ENCODE measurements around the gene ITPA.

Gene ITPA

DNA sequence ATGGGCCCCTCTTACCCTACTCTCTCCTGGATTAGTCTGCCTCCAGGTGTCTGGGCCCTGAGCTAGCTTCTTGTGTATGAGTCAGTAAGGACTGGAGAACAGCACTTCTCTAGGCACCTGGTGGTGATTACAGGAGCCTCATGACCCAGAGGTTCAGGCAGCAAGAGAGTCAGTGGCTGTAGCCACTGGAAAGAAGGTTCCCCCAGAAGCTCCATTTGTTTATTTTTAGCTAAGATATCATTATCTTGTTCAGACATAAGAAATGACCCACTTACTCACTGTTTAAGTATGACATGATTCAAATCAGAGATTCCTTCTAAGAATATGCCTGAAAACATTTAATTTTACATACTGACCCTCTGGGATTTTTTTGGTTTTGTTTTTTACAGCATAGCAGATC, 53.3 kb downstream of the ITPA start:
- no peaks in the 10 kb centered on the region for H3K79me2 ChIP-seq (ENCODE audit: insufficient read depth, low read depth)
- H3K36me3 ChIP-seq (ENCODE audit: insufficient read depth): no peaks in the 10 kb centered on the region
- H3K9ac ChIP-seq: no peak overlapping the region
- H3K4me3 ChIP-seq (IDR thresholded peaks at IDR 0.05; ENCODE audit: insufficient read depth, low read depth, low read length): no peak overlapping the region
- H3K4me2 ChIP-seq: no peak overlapping the region
- H4K20me1 ChIP-seq (ENCODE audit: insufficient read depth): no peaks in the 10 kb centered on the region
- H2AFZ ChIP-seq (ENCODE audit: low read depth): no peak overlapping the region
- TF ChIP-seq, protein P1, sequence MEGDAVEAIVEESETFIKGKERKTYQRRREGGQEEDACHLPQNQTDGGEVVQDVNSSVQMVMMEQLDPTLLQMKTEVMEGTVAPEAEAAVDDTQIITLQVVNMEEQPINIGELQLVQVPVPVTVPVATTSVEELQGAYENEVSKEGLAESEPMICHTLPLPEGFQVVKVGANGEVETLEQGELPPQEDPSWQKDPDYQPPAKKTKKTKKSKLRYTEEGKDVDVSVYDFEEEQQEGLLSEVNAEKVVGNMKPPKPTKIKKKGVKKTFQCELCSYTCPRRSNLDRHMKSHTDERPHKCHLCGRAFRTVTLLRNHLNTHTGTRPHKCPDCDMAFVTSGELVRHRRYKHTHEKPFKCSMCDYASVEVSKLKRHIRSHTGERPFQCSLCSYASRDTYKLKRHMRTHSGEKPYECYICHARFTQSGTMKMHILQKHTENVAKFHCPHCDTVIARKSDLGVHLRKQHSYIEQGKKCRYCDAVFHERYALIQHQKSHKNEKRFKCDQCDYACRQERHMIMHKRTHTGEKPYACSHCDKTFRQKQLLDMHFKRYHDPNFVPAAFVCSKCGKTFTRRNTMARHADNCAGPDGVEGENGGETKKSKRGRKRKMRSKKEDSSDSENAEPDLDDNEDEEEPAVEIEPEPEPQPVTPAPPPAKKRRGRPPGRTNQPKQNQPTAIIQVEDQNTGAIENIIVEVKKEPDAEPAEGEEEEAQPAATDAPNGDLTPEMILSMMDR (conservative IDR thresholded peaks at IDR 0.05; ENCODE audit: low read depth, low read length): no peak
- no peak overlapping the region for H3K27ac ChIP-seq
- no peaks in the 10 kb centered on the region for H3K4me1 ChIP-seq (ENCODE audit: low read depth, poor library complexity, severe bottlenecking)
- no peaks in the 10 kb centered on the region for H3K27me3 ChIP-seq (ENCODE audit: insufficient read depth, low read depth)

DNA sequence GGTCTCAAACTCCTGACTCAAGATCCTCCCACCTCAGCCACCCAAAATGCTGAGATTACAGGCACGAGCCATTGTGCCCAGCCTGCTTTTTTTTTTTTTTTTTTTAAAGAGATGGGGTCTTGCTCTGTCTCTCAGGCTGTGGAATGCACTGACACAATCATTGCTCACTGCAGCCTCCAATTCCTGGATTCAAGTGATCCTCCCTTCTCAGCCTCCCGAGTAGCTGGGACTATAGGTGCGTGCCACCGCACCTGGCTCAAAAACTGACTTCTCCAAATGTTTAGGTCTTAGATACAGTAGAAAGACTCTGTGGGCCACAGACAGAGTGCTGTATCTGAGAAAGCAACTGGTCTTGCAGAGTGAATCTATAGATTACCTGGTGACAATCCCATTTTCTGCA, 60.8 kb downstream of the ITPA start:
- H3K36me3 ChIP-seq (ENCODE audit: insufficient read depth): no peaks in the 10 kb centered on the region
- H4K20me1 ChIP-seq (ENCODE audit: insufficient read depth): no peaks in the 10 kb centered on the region
- no peak overlapping the region for H3K4me2 ChIP-seq
- TF ChIP-seq, protein P1 (conservative IDR thresholded peaks at IDR 0.05; ENCODE audit: low read depth, low read length): no peak
- no peak overlapping the region for H3K4me3 ChIP-seq (IDR thresholded peaks at IDR 0.05; ENCODE audit: insufficient read depth, low read depth, low read length)
- no peak overlapping the region for H3K9ac ChIP-seq
- H3K79me2 ChIP-seq (ENCODE audit: insufficient read depth, low read depth): no peaks in the 10 kb centered on the region
- H3K4me1 ChIP-seq (ENCODE audit: low read depth, poor library complexity, severe bottlenecking): no peaks in the 10 kb centered on the region
- no peak overlapping the region for H2AFZ ChIP-seq (ENCODE audit: low read depth)
- H3K27me3 ChIP-seq (ENCODE audit: insufficient read depth, low read depth): no peaks in the 10 kb centered on the region
- H3K27ac ChIP-seq: no peak overlapping the region

DNA sequence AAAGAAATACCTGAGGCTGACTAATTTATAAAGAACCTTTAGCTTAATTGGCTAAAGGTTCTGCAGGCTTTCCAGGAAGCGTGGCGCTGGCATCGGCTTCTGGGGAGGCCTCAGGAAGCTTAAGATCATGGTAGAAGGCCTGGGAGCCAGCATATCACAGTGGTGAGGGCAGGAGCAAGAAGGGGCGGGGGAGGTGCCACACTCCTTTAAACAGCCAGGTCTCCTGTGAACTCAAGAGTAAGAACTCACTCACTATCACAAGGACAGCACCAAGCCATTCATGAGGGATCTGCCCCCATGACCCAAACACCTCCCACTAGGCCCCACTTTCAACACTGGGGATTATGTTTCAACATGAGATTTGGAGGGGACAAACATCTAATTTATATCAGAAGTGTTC, 64.1 kb downstream of the ITPA start:
- no peak overlapping the region for H3K4me3 ChIP-seq (IDR thresholded peaks at IDR 0.05; ENCODE audit: insufficient read depth, low read depth, low read length)
- no peaks in the 10 kb centered on the region for H3K36me3 ChIP-seq (ENCODE audit: insufficient read depth)
- H3K27me3 ChIP-seq (ENCODE audit: insufficient read depth, low read depth): no peaks in the 10 kb centered on the region
- TF ChIP-seq, protein P1 (conservative IDR thresholded peaks at IDR 0.05; ENCODE audit: low read depth, low read length): no peak
- no peaks in the 10 kb centered on the region for H3K4me1 ChIP-seq (ENCODE audit: low read depth, poor library complexity, severe bottlenecking)
- H3K79me2 ChIP-seq (ENCODE audit: insufficient read depth, low read depth): no peaks in the 10 kb centered on the region
- H4K20me1 ChIP-seq (ENCODE audit: insufficient read depth): no peaks in the 10 kb centered on the region
- H2AFZ ChIP-seq (ENCODE audit: low read depth): no peak overlapping the region
- H3K4me2 ChIP-seq: no peak overlapping the region
- H3K9ac ChIP-seq: no peak overlapping the region
- no peak overlapping the region for H3K27ac ChIP-seq

Data from KMS-11 (cell line).